Measurements from ENCODE around the gene GPR33.
"Not testable (repeated sequence)": the region's sequence is repeated elsewhere in the genome, so short reads cannot be mapped to it uniquely, and the experiment has no call there.

The GPR33 gene

GRCh38 chr14:31461545-31461944, 26.3 kb downstream of the GPR33 start:
- DNase-seq (ENCODE audit: low read depth in 2 of 2), result no peak

DNA sequence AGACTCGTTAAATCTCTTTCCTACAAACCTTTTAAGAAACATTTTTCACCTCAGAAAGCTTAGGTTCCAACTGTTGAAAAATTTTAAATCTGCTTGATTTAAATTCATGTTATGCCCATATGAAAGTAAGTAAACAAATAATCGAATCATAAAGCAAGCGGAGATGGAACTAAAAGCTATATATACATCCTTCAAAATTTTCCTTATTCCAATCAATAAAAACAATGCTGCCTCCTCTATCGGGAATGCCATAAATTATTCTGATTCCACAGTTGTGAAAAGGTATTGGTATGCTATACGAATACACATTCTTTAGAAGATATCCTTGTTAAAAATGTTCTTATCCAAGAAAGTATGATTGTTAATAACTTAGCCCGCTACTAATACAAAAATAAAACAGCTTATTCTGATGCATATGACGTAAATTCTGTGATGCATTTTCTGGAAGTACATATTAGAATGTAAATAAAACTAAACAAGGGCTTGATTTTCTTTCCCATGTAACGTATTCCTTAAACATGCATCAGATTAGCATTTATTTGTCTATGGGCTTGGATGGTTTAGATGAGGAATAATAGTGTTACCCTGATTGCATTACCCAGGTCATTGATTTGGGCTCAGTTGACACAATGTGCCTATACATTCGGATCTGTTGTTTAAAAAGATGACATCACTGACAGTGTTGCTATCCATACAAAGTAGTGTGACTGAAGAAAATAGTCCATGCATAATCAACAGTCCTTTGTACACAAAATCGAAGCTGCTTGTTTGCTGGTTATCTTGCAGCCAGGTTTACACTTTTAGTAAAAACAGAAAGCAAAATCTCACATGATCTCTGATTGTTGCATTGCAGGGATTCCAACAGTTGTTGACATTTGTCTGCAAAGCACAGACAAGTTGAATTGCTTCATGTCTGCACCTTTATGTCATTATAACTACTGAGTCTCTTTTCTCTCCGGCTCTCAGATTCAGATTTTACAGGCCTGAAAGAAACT, 29.9 kb downstream of the GPR33 start:
- DNase-seq (ENCODE audit: low read depth in 2 of 2), result no peak

GRCh38 chr14:31456841-31457664, 30.8 kb downstream of the GPR33 start, which contains the start of gene DTD2:
Gene DTD2, minus strand, starts transcription at chr14:31457506. Its CDS starts 113 bp downstream, at chr14:31457393.
- peak; percentile 77 to 78 for DNase-seq (ENCODE audit: low read depth in 2 of 2)

GRCh38 chr14:31449971-31450610, 37.7 kb downstream of the GPR33 start:
- no peak for DNase-seq (ENCODE audit: low read depth in 2 of 2)

DNA sequence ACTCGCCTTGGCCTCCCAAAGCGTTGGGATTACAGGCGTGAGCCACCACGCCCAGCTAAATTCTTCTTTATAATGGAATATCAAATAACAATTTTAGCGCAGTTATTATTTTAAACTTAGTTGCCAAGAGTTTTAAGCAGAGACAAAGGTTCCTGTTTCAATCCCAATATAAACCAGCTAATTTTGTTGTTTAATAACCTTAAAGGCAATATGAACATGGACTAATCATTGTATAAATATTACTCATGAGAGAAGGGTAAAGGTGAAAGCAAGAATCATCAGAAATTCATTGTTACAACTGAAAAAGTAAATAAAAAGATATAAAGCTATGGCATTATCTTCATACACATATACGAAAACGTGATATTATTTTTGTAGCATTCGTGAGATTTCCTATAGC, 38.7 kb downstream of the GPR33 start:
- DNase-seq (ENCODE audit: low read depth in 2 of 2), result no peak

DNA sequence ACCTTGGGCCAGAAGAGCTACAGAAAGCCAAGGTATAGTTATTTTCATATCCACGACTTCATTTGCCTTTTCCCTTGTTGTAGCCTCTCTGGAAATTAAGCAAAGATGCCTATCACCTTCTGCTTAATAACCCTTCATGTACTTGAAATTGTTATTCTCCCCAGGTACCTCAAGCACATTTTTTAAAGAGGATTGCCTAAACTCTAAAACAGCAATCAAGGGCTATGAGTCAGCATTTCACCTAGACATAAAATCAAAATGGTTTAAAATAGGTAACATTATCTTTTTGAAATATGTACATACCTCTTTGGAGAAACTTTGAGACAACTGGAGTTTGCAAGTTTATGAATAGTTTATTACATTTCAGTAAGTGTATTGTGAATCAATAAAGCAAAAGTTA, 42.1 kb downstream of the GPR33 start:
- no peak for DNase-seq (ENCODE audit: low read depth in 2 of 2)

GRCh38 chr14:31442284-31442683, 45.6 kb downstream of the GPR33 start:
- no peak for DNase-seq (ENCODE audit: low read depth in 2 of 2)

DNA sequence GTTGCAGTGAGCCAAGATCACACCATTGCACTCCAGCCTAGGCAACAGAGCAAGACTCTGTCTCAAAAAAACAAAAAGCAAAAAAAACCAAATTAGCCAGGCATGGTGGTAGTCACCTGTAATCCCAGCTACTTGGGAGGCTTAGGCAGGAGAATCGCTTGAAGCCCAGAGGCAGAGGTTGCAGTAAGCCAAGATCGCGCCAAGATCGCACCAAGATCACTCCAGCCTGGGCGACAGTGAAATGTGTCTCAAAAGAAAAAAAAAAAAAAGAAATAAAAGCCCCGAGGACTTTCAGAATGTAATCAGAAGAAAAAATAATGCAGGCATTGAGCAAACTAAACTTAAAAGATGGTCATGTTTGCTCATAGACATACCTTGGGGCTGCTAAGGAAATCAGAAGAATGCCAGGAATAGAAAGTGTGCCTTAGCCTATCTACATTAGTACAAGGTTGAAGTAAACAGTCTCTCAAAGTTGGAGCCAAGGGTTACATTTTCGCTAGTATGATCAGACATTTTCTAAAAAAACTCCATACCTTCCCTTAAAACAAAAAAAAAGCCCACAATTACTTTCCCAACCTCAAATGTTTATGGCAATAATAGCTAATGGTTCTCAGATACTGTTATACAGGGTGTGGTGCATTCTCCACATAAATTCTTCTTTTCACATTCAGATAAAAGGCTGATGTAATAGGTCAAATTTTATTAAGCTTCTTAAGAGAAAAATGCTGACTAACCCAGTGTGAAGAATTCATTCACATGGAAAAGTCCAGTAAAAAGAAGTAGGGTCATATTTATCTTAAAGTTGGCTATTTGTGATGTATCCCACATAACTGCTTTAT, 46.3 kb downstream of the GPR33 start:
- no peak for DNase-seq (ENCODE audit: low read depth in 2 of 2)

- no peak for DNase-seq (ENCODE audit: low read depth in 2 of 2)
Observed at GRCh38 chr14:31440280-31440679, 47.6 kb downstream of the GPR33 start.

DNA sequence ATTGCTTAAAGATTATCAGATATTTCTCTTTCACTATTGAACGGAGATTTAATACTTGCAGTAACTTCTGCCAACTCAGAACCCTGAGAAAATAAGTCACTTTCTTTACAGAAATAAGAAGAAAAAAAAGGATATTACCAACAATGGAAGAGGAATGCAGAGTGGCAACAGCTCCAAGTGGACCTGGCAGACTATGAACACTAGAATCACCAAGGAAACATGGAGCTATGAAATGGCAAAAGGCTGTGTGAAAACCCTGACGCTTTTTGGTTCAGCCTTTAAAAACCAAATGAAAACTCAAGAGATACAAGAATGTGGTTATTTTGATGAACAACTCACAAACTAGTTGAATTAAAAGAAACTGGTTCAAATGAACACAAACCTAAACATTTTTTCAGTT, 48.3 kb downstream of the GPR33 start:
- DNase-seq (ENCODE audit: low read depth in 2 of 2), result no peak

DNA sequence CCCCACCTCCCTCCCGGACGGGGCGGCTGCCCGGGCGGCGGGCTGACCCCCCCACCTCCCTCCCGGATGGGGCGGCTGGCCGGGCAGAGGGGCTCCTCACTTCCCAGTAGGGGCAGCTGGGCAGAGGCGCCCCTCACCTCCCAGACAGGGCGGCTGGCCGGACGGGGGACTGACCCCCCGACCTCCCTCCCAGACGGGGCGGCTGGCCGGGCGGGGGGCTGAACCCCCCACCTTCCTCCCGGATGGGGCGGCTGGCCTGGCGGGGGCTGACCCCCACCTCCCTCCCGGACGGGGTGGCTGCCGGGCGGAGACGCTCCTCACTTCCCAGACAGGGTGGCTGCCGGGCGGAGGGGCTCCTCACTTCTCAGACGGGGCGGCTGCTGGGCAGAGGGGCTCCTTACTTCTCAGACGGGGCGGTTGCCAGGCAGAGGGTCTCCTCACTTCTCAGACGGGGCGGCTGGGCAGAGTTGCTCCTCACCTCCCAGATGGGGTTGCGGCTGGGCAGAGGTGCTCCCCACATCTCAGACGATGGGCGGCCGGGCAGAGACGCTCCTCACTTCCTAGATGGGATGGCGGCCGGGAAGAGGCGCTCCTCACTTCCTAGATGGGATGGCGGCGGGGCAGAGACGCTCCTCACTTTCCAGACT, 50.7 kb downstream of the GPR33 start:
- DNase-seq (ENCODE audit: low read depth in 2 of 2), result not testable (repeated sequence)

DNA sequence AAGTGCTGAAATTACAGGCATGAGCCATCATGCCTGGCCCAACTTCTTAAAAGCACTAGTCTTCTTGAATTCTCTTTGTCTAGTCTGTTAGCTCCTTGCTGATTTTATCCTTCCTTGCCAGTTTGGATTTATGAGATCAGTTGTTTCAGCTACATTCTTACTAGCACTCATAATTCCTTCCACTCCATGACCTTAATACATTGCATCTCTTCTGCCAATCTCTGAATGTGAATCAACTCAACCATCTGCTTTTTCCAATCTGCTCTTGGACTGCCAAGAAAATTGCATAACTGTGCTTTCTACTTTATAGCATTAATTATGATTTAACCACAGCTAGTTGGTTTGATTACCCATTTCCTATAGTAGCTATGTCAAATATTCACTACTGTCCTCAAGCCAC, 52.6 kb downstream of the GPR33 start:
- DNase-seq (ENCODE audit: low read depth in 2 of 2), result no peak

Measured in stimulated activated CD8-positive, alpha-beta memory T cell treated with anti-CD3 and anti-CD28 coated beads, Interleukin-15, amount 100 ng/mL, for 4 hours (primary cell).